Transverse colon (tissue), 4 donors: Measurements from ENCODE around the gene CRTC1.

Source experiments
- CTCF ChIP-seq, 5 experiments: fragments of 200-600 bp in 3 of 5; fragments of 450-650 bp in 2 of 5; sonication (generic) in 3 of 5; IDR thresholded peaks; 1 replicate in 2 of 5; 2 replicates in 3 of 5; pipeline ENCODE4 v1.5.1; 2016 to 2017; ENCODE audit warnings: antibody characterized with exemption in 5 of 5, inconsistent platforms in 3 of 5, mild to moderate bottlenecking in 2 of 5, moderate library complexity in 1 of 5
- POLR2A ChIP-seq: fragments of 450-650 bp; IDR thresholded peaks from one replicate; pipeline ENCODE4 v1.6.1; 2016; ENCODE audit warnings: antibody characterized with exemption, mild to moderate bottlenecking, moderate library complexity
- POLR2AphosphoS5 ChIP-seq, 3 donors: sonication (generic); formaldehyde crosslinking; IDR thresholded peaks; one replicate each; pipeline ENCODE4 v1.6.1; 2016; ENCODE audit warnings: antibody characterized with exemption in 3 of 3

GRCh38 chr19:18704054-18704453 is 20.6 kb downstream of the CRTC1 start:
- no peak for TF ChIP-seq POLR2A
- no peak for TF ChIP-seq CTCF (IDR thresholded peaks at IDR 0.05)
- TF ChIP-seq POLR2AphosphoS5 (IDR thresholded peaks at IDR 0.05) = no peak
